ENCODE measurements around the gene LRRC41. TPM values are rescaled to one million over a fixed set of nuclear protein-coding genes. Genes with fewer than 3 reads are reported as not detected.

LRRC41 gene
- total and polyA plus RNA-seq, 8 donors = 19.8 to 31.3 (median 26.2) TPM

DNA sequence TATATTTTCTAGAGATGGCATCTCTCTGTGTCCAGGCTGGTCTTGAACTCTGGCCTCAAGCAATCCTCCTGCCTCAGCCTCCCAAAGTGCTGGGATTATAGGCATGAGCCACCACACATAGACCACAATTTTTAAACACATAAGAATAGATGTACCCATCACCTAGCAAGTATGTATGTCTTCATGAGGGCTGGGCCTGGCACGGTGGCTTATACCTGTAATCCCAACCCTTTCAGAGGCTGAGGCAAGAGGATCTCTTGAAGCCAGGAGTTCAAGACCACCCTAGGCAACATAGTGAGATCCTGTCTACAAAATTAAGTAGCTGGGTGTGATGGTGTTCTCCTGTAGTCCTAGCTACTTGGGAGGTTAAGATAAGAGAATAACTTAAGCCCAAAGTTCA lies 13.9 kb upstream of the LRRC41 start:
- intact Hi-C loops (cut with DNase I) = no loop called here
- 96 to 100% methylated on average over 1 of the region's 1 CpG for WGBS, 2 donors
- no peaks in the 10 kb centered on the region for H3K27me3 ChIP-seq
- TF ChIP-seq, protein P1, sequence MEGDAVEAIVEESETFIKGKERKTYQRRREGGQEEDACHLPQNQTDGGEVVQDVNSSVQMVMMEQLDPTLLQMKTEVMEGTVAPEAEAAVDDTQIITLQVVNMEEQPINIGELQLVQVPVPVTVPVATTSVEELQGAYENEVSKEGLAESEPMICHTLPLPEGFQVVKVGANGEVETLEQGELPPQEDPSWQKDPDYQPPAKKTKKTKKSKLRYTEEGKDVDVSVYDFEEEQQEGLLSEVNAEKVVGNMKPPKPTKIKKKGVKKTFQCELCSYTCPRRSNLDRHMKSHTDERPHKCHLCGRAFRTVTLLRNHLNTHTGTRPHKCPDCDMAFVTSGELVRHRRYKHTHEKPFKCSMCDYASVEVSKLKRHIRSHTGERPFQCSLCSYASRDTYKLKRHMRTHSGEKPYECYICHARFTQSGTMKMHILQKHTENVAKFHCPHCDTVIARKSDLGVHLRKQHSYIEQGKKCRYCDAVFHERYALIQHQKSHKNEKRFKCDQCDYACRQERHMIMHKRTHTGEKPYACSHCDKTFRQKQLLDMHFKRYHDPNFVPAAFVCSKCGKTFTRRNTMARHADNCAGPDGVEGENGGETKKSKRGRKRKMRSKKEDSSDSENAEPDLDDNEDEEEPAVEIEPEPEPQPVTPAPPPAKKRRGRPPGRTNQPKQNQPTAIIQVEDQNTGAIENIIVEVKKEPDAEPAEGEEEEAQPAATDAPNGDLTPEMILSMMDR (IDR thresholded peaks at IDR 0.05) = no peak
- no peaks in the 10 kb centered on the region for H3K9me3 ChIP-seq
- H3K4me3 ChIP-seq = no peak overlapping the region
- ATAC-seq = no peak
- no peak for DNase-seq
- FAIRE-seq = no peak
- H3K36me3 ChIP-seq = peaks cover 0 to 30% (median 9%) of the 10 kb centered on the region in 3 donors
- H3K4me1 ChIP-seq = no peaks in the 10 kb centered on the region
- H3K27ac ChIP-seq = no peak overlapping the region

DNA sequence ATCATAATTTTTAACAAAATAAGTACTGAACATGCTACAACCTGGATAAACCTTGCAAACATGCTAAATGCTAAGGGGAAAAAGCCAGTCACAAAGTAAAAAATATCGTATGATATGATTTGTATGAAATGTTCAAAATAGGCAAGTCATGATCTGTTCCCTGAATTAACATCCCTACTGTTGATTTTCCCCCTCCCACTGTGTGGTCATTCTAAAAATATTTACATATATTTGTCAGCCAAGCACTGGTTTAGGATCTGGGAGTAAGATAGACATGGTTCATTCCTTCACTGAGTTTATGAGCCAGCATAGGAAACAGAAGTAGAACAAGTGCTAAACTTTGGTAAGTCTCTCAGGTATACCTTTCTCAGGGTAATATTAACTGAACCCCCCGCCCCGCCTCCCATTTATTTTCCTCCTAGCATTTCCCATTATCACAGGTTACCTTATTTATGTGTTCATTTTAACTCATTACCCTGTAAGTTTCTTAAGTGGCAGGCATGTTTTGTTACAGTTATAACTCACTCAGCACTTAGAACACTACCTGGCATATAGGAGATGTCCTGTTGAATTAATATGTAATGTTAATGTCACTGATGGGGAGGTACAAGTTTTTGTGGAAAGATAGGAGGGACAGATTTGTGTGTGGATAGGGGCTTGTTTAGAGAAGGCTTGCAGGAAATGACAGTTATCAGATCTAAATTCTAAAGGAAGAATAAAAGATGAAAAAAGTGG lies 12.4 kb upstream of the LRRC41 start:
- intact Hi-C loops (cut with DNase I) = no loop called here
- Histone ChIP-seq H3K9me3 (no peaks in the 10 kb centered on the region), H3K27me3 (no peaks in the 10 kb centered on the region), H3K36me3 (peaks cover 0 to 42% (median 9%) of the 10 kb centered on the region in 3 donors), H3K4me1 (no peaks in the 10 kb centered on the region), H3K27ac (no peak overlapping the region), H3K4me3 (no peak overlapping the region)
- ATAC-seq = no peak
- no peak for FAIRE-seq
- no peak for DNase-seq
- 92 to 93% methylated on average over 3 of the region's 3 CpGs for WGBS, 2 donors
- TF ChIP-seq, protein P1 (IDR thresholded peaks at IDR 0.05) = no peak

DNA sequence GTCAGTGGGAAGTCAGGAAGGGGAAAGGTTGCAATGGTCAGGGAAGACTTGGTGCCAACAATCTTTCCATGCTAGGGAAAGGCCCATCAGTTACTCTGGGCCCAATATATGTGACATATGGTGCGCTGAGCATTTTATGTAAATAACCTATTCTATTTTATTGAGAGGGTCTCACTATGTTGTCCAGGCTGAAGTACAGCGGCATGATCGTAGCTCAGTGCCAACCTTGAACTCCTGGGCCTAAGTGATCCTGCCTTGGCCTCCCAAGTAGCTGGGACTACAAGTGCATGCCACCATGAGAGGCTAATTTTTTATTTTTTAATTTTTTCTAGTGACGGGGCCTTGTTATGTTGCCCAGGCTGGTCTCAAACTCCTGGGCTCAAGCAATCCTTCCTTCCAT lies 6.9 kb upstream of the LRRC41 start:
- H3K36me3 ChIP-seq = peaks cover 0 to 41% (median 19%) of the 10 kb centered on the region in 3 donors
- no peak for FAIRE-seq

GRCh38 chr1:46309401-46310159 lies 6.2 kb upstream of the LRRC41 start:
- Histone ChIP-seq H3K27ac (no peak overlapping the region), H3K27me3 (no peaks in the 10 kb centered on the region), H3K4me3 (no peak overlapping the region), H3K4me1 (peaks cover 0 to 9% (median 5%) of the 10 kb centered on the region in 3 donors), H3K36me3 (peaks cover 0 to 37% (median 19%) of the 10 kb centered on the region in 3 donors), H3K9me3 (no peaks in the 10 kb centered on the region)
- 89 to 93% methylated on average over 16 of the region's 16 CpGs for WGBS, 2 donors
- FAIRE-seq (no peak), DNase-seq (no peak), ATAC-seq (no peak)
- intact Hi-C loops (cut with DNase I) = no loop called here
- TF ChIP-seq, protein P1 (IDR thresholded peaks at IDR 0.05) = no peak

More for the DNA sequence above, 6.9 kb upstream of the LRRC41 start:
- intact Hi-C loops (cut with DNase I) = no loop called here
- peaks cover 0 to 3% (median 0%) of the 10 kb centered on the region in 3 donors for H3K4me1 ChIP-seq
- H3K9me3 ChIP-seq = no peaks in the 10 kb centered on the region
- DNase-seq (no peak), ATAC-seq (no peak)
- TF ChIP-seq, protein P1 (IDR thresholded peaks at IDR 0.05) = no peak
- no peak overlapping the region for H3K27ac ChIP-seq
- WGBS, 2 donors = 98 to 99% methylated on average over 4 of the region's 4 CpGs
- no peak overlapping the region for H3K4me3 ChIP-seq
- H3K27me3 ChIP-seq = no peaks in the 10 kb centered on the region

Data from pancreas (tissue), 10 donors.